HG02588 (cell line): Measurements from ENCODE around the gene PLCB4.

Source experiments
- ATAC-seq: cut with Tn5 transposase; IDR thresholded peaks from one replicate; pipeline ENCODE4 v1.9.1; 2021; ENCODE audit warnings: mild to moderate bottlenecking, moderate library complexity; ENCODE audit not compliant: unreplicated experiment

PLCB4 gene

GRCh38 chr20:9166153-9166780, 97.4 kb downstream of the PLCB4 start:
- ATAC-seq: no peak

GRCh38 chr20:9169409-9169808, 100.5 kb downstream of the PLCB4 start:
- no peak for ATAC-seq

- ATAC-seq: no peak
These were observed 104.0 kb downstream of the PLCB4 start for GRCh38 chr20:9172851-9173250.

GRCh38 chr20:9177278-9177677, 108.4 kb downstream of the PLCB4 start:
- no peak for ATAC-seq

- no peak for ATAC-seq
These were observed 110.4 kb downstream of the PLCB4 start for GRCh38 chr20:9179193-9179802.

- ATAC-seq: no peak
These were observed 111.0 kb downstream of the PLCB4 start for GRCh38 chr20:9179867-9180266.

GRCh38 chr20:9180481-9181257, 111.8 kb downstream of the PLCB4 start:
- ATAC-seq: no peak

GRCh38 chr20:9185511-9185910, 116.6 kb downstream of the PLCB4 start:
- ATAC-seq: no peak

- no peak for ATAC-seq
These were observed 117.5 kb downstream of the PLCB4 start for GRCh38 chr20:9186396-9186795.

GRCh38 chr20:9195031-9195430, 126.1 kb downstream of the PLCB4 start:
- ATAC-seq: no peak

- no peak for ATAC-seq
These were observed 127.2 kb downstream of the PLCB4 start for GRCh38 chr20:9196110-9196509.

GRCh38 chr20:9198460-9198859, 129.6 kb downstream of the PLCB4 start:
- ATAC-seq: no peak

GRCh38 chr20:9200196-9200595, 131.3 kb downstream of the PLCB4 start:
- no peak for ATAC-seq

- no peak for ATAC-seq
These were observed 131.7 kb downstream of the PLCB4 start for GRCh38 chr20:9200620-9201019.

- ATAC-seq: no peak
These were observed 133.7 kb downstream of the PLCB4 start for GRCh38 chr20:9202420-9203080.

GRCh38 chr20:9203081-9203447, 134.2 kb downstream of the PLCB4 start:
- no peak for ATAC-seq

- no peak for ATAC-seq
These were observed 136.1 kb downstream of the PLCB4 start for GRCh38 chr20:9204979-9205378.

- ATAC-seq: no peak
These were observed 137.6 kb downstream of the PLCB4 start for GRCh38 chr20:9206486-9206885.

- no peak for ATAC-seq
These were observed 138.4 kb downstream of the PLCB4 start for GRCh38 chr20:9207253-9207652.

GRCh38 chr20:9210356-9210755, 141.5 kb downstream of the PLCB4 start:
- no peak for ATAC-seq

GRCh38 chr20:9211016-9211760, 142.3 kb downstream of the PLCB4 start:
- ATAC-seq: no peak
